ENCODE measurements around the gene POLK. TPM values are rescaled to one million over a fixed set of nuclear protein-coding genes. Genes with fewer than 3 reads are reported as not detected.

Gene POLK
- total RNA-seq, 2 donors from 2014 or later, result 18.8 to 33.5 TPM

DNA sequence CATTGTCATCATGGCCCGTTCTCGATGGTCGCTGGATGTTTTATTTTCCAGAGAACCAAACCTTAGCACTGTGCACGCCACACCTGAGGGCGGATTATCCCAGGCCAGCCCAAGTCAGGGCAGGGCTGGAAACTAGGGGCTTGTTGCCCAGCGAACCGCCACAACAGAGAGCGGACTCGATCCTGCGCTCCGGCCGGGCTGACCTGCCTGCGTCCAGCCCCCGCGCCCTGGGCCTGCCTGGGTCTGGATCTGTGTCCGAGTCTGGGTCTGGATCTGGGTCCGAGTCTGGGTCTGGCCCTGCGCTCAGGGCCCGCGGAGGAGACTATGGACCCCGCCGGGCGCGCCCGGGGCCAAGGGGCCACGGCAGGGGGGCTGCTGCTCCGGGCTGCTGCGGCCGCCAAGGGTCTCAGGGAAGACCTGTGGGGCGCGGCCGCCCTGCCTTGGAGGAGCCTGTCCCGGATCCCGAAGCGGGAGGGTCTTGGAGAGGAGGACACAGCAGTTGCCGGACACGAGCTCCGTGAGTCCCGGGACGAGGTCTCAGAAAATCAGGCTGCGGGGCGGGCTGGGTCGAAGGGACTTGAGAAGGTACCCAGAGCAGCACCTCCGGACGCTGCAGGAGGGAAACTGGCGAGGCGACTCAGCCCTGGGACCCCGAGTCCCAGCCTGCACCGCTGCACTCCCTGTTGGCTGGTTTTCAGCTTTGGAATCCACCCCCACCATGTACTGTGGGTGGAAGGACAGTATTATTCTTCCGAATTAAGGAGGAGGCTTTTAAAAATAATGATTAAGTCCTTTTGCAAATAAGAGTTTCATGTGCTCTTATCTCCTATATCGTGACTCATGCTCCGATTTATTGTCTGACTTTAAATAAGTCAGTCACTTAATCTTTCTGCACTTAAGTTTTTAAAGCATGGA is 99.9 kb downstream of the POLK start, which contains the start of gene ANKDD1B:
Gene ANKDD1B, plus strand, starts transcription at position 143 of the 915 bp plus-strand sequence. Its CDS starts 182 bp downstream, at position 325.
- H3K4me1 ChIP-seq, result peaks cover 17% of the 10 kb centered on the region
- peak within 1 kb of the TSS in 3 of 4 donors; percentile 29 to 63 (median 61) for H3K27ac ChIP-seq
- H3K36me3 ChIP-seq (replicated peaks in 1 of 2; ENCODE audit: insufficient read depth in 1 of 2, low read depth in 2 of 2), result no peaks in the 10 kb centered on the region
- H3K4me3 ChIP-seq, result peak within 1 kb of the TSS; percentile 16 to 63
- ATAC-seq, result peak; percentile 58
- peak; percentile 25 to 57 (median 50) for DNase-seq
- H3K27me3 ChIP-seq, result no peaks in the 10 kb centered on the region
- TF ChIP-seq POLR2A (IDR thresholded peaks at IDR 0.05), result peak in 2 of 3 donors; percentile 10 to 23
- TF ChIP-seq, protein P1, sequence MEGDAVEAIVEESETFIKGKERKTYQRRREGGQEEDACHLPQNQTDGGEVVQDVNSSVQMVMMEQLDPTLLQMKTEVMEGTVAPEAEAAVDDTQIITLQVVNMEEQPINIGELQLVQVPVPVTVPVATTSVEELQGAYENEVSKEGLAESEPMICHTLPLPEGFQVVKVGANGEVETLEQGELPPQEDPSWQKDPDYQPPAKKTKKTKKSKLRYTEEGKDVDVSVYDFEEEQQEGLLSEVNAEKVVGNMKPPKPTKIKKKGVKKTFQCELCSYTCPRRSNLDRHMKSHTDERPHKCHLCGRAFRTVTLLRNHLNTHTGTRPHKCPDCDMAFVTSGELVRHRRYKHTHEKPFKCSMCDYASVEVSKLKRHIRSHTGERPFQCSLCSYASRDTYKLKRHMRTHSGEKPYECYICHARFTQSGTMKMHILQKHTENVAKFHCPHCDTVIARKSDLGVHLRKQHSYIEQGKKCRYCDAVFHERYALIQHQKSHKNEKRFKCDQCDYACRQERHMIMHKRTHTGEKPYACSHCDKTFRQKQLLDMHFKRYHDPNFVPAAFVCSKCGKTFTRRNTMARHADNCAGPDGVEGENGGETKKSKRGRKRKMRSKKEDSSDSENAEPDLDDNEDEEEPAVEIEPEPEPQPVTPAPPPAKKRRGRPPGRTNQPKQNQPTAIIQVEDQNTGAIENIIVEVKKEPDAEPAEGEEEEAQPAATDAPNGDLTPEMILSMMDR (IDR thresholded peaks at IDR 0.05), result no peak
- intact Hi-C loops (cut with DNase I), result no loop called here
- H3K9me3 ChIP-seq, result no peaks in the 10 kb centered on the region
- 1 to 2% methylated on average over 10 to 52 of the region's 52 CpGs for WGBS, 2 donors

DNA sequence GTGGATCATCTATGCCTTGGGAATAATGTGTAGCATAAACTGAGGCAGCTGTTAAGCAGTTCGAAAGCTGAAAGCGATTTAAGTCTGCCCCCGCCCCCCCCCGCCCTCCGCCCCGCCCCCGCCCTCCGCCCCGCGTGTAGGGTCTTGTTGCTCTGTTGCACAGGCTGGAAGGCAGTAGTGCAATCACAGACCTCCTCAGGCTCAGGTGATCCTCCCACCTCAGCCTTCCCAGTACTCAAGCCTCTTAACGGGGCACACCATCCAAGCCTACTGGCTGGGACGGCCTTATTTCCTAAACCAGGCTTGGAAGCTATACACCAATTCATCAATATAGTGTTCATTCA is 100.5 kb downstream of the POLK start:
- H3K9me3 ChIP-seq, result no peaks in the 10 kb centered on the region
- intact Hi-C loops (cut with DNase I), result no loop called here
- H3K27me3 ChIP-seq, result no peaks in the 10 kb centered on the region
- WGBS, 2 donors, result 24 to 27% methylated on average over 8 to 12 of the region's 12 CpGs
- H3K4me1 ChIP-seq, result peaks cover 17% of the 10 kb centered on the region
- ATAC-seq (no peak), DNase-seq (no peak)
- no peak for TF ChIP-seq POLR2A (IDR thresholded peaks at IDR 0.05)
- TF ChIP-seq, protein P1 (IDR thresholded peaks at IDR 0.05), result no peak
- H3K27ac ChIP-seq, result no peak overlapping the region
- H3K36me3 ChIP-seq (replicated peaks in 1 of 2; ENCODE audit: insufficient read depth in 1 of 2, low read depth in 2 of 2), result no peaks in the 10 kb centered on the region
- H3K4me3 ChIP-seq, result no peak overlapping the region

DNA sequence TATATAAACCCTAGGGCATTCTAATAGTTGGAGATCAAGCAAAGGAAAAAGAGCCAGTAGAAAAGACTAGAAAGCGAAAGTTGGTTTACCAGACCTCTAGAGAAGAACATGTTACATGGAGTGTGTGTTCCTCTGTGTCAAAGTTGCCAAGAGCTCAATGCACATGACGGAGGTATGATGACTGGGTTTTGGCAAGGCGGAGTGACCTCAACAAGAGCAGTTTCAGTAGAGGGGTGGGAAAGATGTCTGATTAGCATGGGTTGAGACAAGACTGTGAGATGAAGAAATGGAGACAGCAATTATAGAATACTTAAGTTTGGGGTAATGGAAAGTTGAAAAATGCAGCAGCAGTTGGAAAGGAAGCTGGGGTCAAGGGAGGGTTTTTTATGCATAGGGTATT is 101.2 kb downstream of the POLK start:
- 93 to 96% methylated on average over 3 of the region's 3 CpGs for WGBS, 2 donors
- H3K27ac ChIP-seq, result no peak overlapping the region
- H3K27me3 ChIP-seq, result no peaks in the 10 kb centered on the region
- no peak for TF ChIP-seq POLR2A (IDR thresholded peaks at IDR 0.05)
- TF ChIP-seq, protein P1 (IDR thresholded peaks at IDR 0.05), result no peak
- H3K36me3 ChIP-seq (replicated peaks in 1 of 2; ENCODE audit: insufficient read depth in 1 of 2, low read depth in 2 of 2), result no peaks in the 10 kb centered on the region
- intact Hi-C loops (cut with DNase I), result no loop called here
- H3K4me3 ChIP-seq, result no peak overlapping the region
- ATAC-seq (no peak), DNase-seq (no peak)
- no peaks in the 10 kb centered on the region for H3K9me3 ChIP-seq
- H3K4me1 ChIP-seq, result peaks cover 17% of the 10 kb centered on the region

DNA sequence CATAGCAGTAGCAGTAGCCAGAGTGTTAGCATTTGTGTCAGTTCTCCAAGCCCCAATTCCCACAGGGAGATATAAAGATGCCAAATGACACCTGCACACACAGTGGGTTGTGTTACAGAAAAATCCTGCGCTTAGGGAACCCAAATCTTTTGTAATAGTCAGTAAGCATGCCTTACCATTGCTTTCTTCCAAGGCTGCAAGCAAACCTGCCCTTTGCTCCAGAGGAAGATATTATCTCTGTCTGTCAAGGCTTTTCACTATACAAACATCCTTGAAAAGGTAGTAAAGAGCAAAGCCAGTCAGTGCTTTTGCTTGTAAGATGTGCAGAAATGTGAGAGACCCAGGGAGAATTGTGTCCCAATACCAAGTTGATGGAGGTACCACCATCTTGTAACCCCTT is 102.5 kb downstream of the POLK start:
- TF ChIP-seq, protein P1 (IDR thresholded peaks at IDR 0.05), result no peak
- TF ChIP-seq POLR2A (IDR thresholded peaks at IDR 0.05), result no peak
- no peak for ATAC-seq
- intact Hi-C loops (cut with DNase I), result no loop called here
- Histone ChIP-seq H3K27me3 (no peaks in the 10 kb centered on the region), H3K4me1 (peaks cover 17% of the 10 kb centered on the region), H3K4me3 (no peak overlapping the region), H3K9me3 (no peaks in the 10 kb centered on the region), H3K27ac (no peak overlapping the region), H3K36me3 (replicated peaks in 1 of 2; ENCODE audit: insufficient read depth in 1 of 2, low read depth in 2 of 2) (no peaks in the 10 kb centered on the region)
- 76 to 86% methylated on average over 1 of the region's 1 CpG for WGBS, 2 donors
- no peak for DNase-seq

All from body of pancreas (tissue), 4 donors.